Peyer's patch (tissue), 4 donors: ENCODE results near the gene RFX8.

Experiments
- CTCF ChIP-seq, 6 experiments: fragments of 450-650 bp in 4 of 6; fragments of 200-600 bp in 2 of 6; sonication (generic) in 1 of 6; IDR thresholded peaks; one replicate each; pipeline ENCODE4 v1.5.1; 2017 to 2019; ENCODE audit warnings: antibody characterized with exemption in 6 of 6, mild to moderate bottlenecking in 3 of 6, moderate library complexity in 1 of 6
- POLR2A ChIP-seq, 2 donors: fragments of 450-650 bp; IDR thresholded peaks; one replicate each; pipeline ENCODE4 v1.5.1; 2017; ENCODE audit warnings: antibody characterized with exemption in 2 of 2, mild to moderate bottlenecking in 2 of 2, moderate library complexity in 2 of 2

GRCh38 chr2:101516349-101516748 lies 41.4 kb upstream of the RFX8 start:
- TF ChIP-seq CTCF (IDR thresholded peaks at IDR 0.05): no peak
- TF ChIP-seq POLR2A (IDR thresholded peaks at IDR 0.05): no peak
